CD4-positive, alpha-beta T cell (primary cell): Measurements from ENCODE around the gene TXNIP. TPM values are rescaled to one million over a fixed set of nuclear protein-coding genes. Genes with fewer than 3 reads are reported as not detected.
"Not testable (repeated sequence)": the region's sequence is repeated elsewhere in the genome, so short reads cannot be mapped to it uniquely, and the experiment has no call there.

Experiments
- ATAC-seq: fragments of 200-7000 bp; cut with Tn5 transposase; one replicate; pipeline ENCODE4 v1.10.0; 2022; ENCODE audit warnings: mild to moderate bottlenecking; ENCODE audit not compliant: poor library complexity
- CTCF ChIA-PET: fragments of 350-600 bp; sonication (Branson Sonifier 250); formaldehyde crosslinking; loops from one replicate; lab custom pipeline; 2021; ENCODE audit warnings: antibody characterized with exemption, inconsistent platforms; lab: Charles Lee
- POLR2A ChIA-PET: fragments of 350-600 bp; sonication (Branson Sonifier 250); formaldehyde crosslinking; loops from one replicate; lab custom pipeline; 2021; ENCODE audit warnings: antibody characterized with exemption, inconsistent platforms; lab: Charles Lee
- DNase-seq, 14 experiments: peaks; one replicate each; pipeline ENCODE4 v3.0.0-alpha.2; 2013 to 2020; ENCODE audit warnings: mixed read lengths in 2 of 14
- H3K27ac ChIP-seq, 2 donors: one replicate each; pipeline versions ENCODE4 v1.5.1 to v1.7.0; 2013; ENCODE audit warnings: low read length in 2 of 2, low read depth in 1 of 2, mild to moderate bottlenecking in 1 of 2
- H3K27me3 ChIP-seq, 2 experiments: 1 replicate in 1 of 2; 2 replicates in 1 of 2; pipeline versions ENCODE4 v1.6.1 to v1.7.0; 2013; ENCODE audit warnings: low read length in 2 of 2, control low read depth in 1 of 2, mild to moderate bottlenecking in 1 of 2, moderate library complexity in 1 of 2; ENCODE audit not compliant: insufficient read depth in 2 of 2, control insufficient read depth in 1 of 2
- H3K36me3 ChIP-seq: one replicate; pipeline ENCODE4 v1.6.1; 2013; ENCODE audit warnings: low read length, control low read depth; ENCODE audit not compliant: insufficient read depth
- H3K4me1 ChIP-seq: one replicate; pipeline ENCODE4 v1.6.1; 2013; ENCODE audit warnings: low read length, control low read depth; ENCODE audit not compliant: insufficient read depth
- H3K4me3 ChIP-seq: one replicate; pipeline ENCODE4 v1.5.1; 2013; ENCODE audit warnings: mild to moderate bottlenecking, low read length, moderate library complexity
- H3K9me3 ChIP-seq, 2 experiments: 1 replicate in 1 of 2; 2 replicates in 1 of 2; pipeline versions ENCODE4 v1.6.1 to v1.7.0; 2013; ENCODE audit warnings: low read length in 2 of 2, mild to moderate bottlenecking in 2 of 2, control low read depth in 1 of 2, moderate library complexity in 1 of 2; ENCODE audit not compliant: control insufficient read depth in 1 of 2, insufficient read depth in 1 of 2
- H3K27ac Mint-ChIP-seq: one replicate; pipeline ENCODE4 v1.8.0; 2020; ENCODE audit warnings: mixed read lengths
- H3K27me3 Mint-ChIP-seq: one replicate; pipeline ENCODE4 v1.8.0; 2021; ENCODE audit warnings: mixed read lengths
- H3K36me3 Mint-ChIP-seq: one replicate; pipeline ENCODE4 v1.8.0; 2021; ENCODE audit warnings: low read depth, mixed read lengths
- H3K4me1 Mint-ChIP-seq: one replicate; pipeline ENCODE4 v1.8.0; 2021; ENCODE audit warnings: low read depth, mixed read lengths
- H3K4me3 Mint-ChIP-seq: one replicate; pipeline ENCODE4 v1.8.0; 2020; ENCODE audit warnings: mild to moderate bottlenecking, mixed read lengths
- H3K9me3 Mint-ChIP-seq: one replicate; pipeline ENCODE4 v1.8.0; 2020; ENCODE audit warnings: mixed read lengths
- intact Hi-C, 2 experiments: fragments of 100-400 bp; cut with DNase I in 1 of 2; cut with micrococcal nuclease in 1 of 2; formaldehyde crosslinking; loops; one replicate each; pipeline versions ENCODE4 v1.15.1 to v1.9.0; 2023 to 2025; cut with DNase I, micrococcal nuclease
- total RNA-seq, 174 experiments: library from RNA in 2 of 174; stranded (reverse) in 2 of 174; gene quantifications; one replicate each; pipeline ENCODE4 v1.2.3 and lab custom pipeline; 2021 to 2026
- TF ChIP-seq, protein P1 (sequence below): fragments of 200-600 bp; IDR thresholded peaks from one replicate; pipeline ENCODE4 v1.8.0; 2022; ENCODE audit warnings: antibody characterized with exemption, mild to moderate bottlenecking

TXNIP gene
- total RNA-seq, 2 experiments from 2014 or later, result 1,317 to 1,358 TPM

DNA sequence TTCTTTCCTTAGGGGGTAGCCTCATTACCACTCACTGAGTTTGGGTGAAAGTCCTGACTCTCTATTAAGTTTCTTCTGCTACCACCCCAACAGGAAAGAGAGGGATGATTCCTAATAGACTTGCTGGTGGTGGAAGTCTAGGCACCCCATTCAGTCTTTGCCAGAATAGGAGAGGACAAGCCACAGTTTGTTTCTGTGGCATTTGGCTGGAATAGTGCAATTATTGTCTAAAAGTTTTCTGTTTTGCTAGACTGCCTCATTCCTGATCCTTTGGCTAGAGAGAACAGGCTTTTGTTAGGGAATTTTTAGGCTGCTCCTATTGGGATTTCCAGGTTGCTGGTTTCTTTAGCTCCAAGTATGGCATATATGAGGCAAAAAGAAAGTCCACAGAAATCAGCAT lies 35.1 kb upstream of the TXNIP start:
- ATAC-seq, result no peak
- POLR2A ChIA-PET, result no interaction called here
- Mint-ChIP-seq H3K4me1 (peaks cover 16% of the 10 kb centered on the region), H3K27ac (no peak overlapping the region), H3K9me3 (no peaks in the 10 kb centered on the region), H3K36me3 (peaks cover 16% of the 10 kb centered on the region), H3K27me3 (peaks cover 19% of the 10 kb centered on the region), H3K4me3 (no peak overlapping the region)
- intact Hi-C loops, result no loop called here
- TF ChIP-seq, protein P1, sequence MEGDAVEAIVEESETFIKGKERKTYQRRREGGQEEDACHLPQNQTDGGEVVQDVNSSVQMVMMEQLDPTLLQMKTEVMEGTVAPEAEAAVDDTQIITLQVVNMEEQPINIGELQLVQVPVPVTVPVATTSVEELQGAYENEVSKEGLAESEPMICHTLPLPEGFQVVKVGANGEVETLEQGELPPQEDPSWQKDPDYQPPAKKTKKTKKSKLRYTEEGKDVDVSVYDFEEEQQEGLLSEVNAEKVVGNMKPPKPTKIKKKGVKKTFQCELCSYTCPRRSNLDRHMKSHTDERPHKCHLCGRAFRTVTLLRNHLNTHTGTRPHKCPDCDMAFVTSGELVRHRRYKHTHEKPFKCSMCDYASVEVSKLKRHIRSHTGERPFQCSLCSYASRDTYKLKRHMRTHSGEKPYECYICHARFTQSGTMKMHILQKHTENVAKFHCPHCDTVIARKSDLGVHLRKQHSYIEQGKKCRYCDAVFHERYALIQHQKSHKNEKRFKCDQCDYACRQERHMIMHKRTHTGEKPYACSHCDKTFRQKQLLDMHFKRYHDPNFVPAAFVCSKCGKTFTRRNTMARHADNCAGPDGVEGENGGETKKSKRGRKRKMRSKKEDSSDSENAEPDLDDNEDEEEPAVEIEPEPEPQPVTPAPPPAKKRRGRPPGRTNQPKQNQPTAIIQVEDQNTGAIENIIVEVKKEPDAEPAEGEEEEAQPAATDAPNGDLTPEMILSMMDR, result no peak
- DNase-seq, result no peak
- no peaks in the 10 kb centered on the region for H3K27me3 ChIP-seq
- peaks cover 10% of the 10 kb centered on the region for H3K4me1 ChIP-seq
- H3K27ac ChIP-seq, result no peak overlapping the region
- CTCF ChIA-PET, result interaction anchor here (1.5 to 1.8 kb wide), 2 partner anchors 20 to 27 kb away, joined by 3 to 4 read pairs; no protein-coding TSS in a partner anchor
- no peaks in the 10 kb centered on the region for H3K9me3 ChIP-seq
- H3K36me3 ChIP-seq, result no peaks in the 10 kb centered on the region
- no peak overlapping the region for H3K4me3 ChIP-seq

DNA sequence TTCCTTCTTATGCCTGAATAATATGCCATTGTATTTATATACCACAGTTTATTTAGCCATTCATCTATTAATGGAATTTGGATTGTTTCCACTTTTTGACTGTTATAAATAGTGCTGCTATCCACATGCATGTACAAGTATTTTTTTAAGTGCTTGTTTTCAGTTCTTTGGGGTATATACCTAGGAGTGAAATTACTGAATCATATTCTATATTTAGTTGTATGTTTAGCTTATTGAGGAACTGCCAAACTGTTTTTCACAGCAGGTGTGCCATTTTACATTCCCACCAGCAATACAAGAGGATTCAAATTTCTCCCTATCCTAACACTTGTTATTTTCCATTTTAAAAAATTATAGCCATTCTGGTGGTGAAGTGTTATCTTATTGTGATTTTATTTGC lies 32.7 kb upstream of the TXNIP start:
- no peak for DNase-seq
- no peaks in the 10 kb centered on the region for H3K9me3 ChIP-seq
- H3K9me3 Mint-ChIP-seq, result no peaks in the 10 kb centered on the region
- H3K27ac Mint-ChIP-seq, result no peak overlapping the region
- TF ChIP-seq, protein P1, result no peak
- intact Hi-C loops, result no loop called here
- no peaks in the 10 kb centered on the region for H3K4me1 ChIP-seq
- H3K27ac ChIP-seq, result no peak overlapping the region
- CTCF ChIA-PET, result no interaction called here
- peaks cover 24% of the 10 kb centered on the region for H3K27me3 Mint-ChIP-seq
- POLR2A ChIA-PET, result no interaction called here
- H3K4me3 Mint-ChIP-seq, result no peak overlapping the region
- H3K4me3 ChIP-seq, result no peak overlapping the region
- H3K4me1 Mint-ChIP-seq, result peaks cover 5% of the 10 kb centered on the region
- ATAC-seq, result no peak
- H3K36me3 ChIP-seq, result no peaks in the 10 kb centered on the region
- no peaks in the 10 kb centered on the region for H3K36me3 Mint-ChIP-seq
- H3K27me3 ChIP-seq, result no peaks in the 10 kb centered on the region

DNA sequence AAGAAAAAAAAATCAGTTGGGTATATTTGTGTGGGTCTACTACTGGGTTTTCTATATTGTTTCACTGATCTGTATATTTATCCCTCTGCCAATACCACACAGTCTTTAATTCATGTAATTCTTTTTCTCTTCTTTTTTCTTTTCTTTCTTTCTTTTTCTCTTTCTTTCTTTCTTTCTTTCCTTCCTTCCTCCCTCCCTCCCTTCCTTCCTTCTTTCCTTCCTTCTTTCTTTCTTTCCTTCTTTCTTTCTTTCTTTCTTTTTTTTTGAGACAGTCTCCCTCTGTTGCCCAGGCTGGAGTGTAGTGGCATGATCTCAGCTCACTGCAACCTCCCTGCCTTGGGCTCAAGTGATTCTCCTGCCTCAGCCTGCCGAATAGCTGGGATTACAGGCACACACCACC lies 30.3 kb upstream of the TXNIP start:
- ChIA-PET CTCF (interaction anchor here (1.1 kb wide), 1 partner anchor 135 kb away, joined by 3 read pairs; no protein-coding TSS in a partner anchor), POLR2A (interaction anchor here (0.9 to 1.2 kb wide), 2 partner anchors 9 to 10 kb away, joined by 3 to 5 read pairs; no protein-coding TSS in a partner anchor)
- H3K36me3 ChIP-seq, H3K27me3 ChIP-seq, ATAC-seq, H3K36me3 Mint-ChIP-seq, H3K9me3 ChIP-seq, H3K4me1 ChIP-seq, H3K27ac Mint-ChIP-seq, H3K4me3 ChIP-seq, H3K9me3 Mint-ChIP-seq, DNase-seq, H3K27ac ChIP-seq, intact Hi-C loops, H3K4me3 Mint-ChIP-seq, H3K4me1 Mint-ChIP-seq: not testable (repeated sequence)
- H3K27me3 Mint-ChIP-seq, result peaks cover 35% of the 10 kb centered on the region

DNA sequence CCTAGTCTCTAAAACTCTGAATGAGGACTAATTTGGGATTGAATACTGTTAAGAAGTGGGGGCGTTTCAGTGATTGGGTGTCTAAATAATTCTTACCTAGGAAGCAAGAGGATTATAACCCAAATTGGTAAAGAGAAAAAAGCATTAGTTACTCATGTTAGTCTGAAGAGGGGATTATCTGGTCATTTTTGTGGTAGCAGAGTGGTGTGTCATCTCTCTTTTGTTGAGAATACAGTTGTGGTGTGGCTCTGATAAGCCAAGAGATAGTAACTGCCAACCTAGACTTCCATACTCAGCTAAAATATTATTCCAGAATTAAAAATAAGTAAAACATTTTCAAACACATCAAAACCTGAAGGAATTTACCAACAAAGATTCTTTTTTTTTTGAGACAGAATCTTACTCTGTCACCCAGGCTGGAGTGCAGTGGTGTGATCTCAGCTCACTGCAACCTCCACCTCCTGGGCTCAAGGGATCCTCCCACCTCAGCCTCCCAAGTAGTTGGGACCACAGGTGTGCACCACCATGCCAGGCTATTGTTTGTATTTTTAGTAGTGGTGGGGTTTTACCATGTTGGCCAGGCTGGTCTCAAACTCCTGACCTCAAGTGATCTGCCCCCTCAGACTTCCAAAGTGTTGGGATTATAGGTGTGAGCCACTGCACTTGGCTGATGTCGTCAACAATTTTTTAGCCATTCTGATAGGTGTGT lies 29.6 kb upstream of the TXNIP start:
- H3K4me3 Mint-ChIP-seq, H3K4me3 ChIP-seq: not testable (repeated sequence)

More for the DNA sequence above, 29.6 kb upstream of the TXNIP start:
- H3K27me3 Mint-ChIP-seq, result peaks cover 42% of the 10 kb centered on the region
- CTCF ChIA-PET, result interaction anchor here (1.1 kb wide), 1 partner anchor 134 kb away, joined by 3 read pairs; no protein-coding TSS in a partner anchor
- H3K27ac ChIP-seq, H3K9me3 Mint-ChIP-seq, ATAC-seq, H3K36me3 Mint-ChIP-seq, H3K4me1 Mint-ChIP-seq, H3K36me3 ChIP-seq, H3K9me3 ChIP-seq, H3K27ac Mint-ChIP-seq, DNase-seq, H3K4me1 ChIP-seq, intact Hi-C loops: not testable (repeated sequence)
- peaks cover 11 to 13% of the 10 kb centered on the region in 2 experiments for H3K27me3 ChIP-seq
- POLR2A ChIA-PET, result interaction anchor here (0.9 to 1.3 kb wide), 3 partner anchors 9 to 10 kb away, joined by 3 to 5 read pairs (median 3); no protein-coding TSS in a partner anchor
